ENCODE results near the gene PTPN22. TPM values are rescaled to one million over a fixed set of nuclear protein-coding genes. Genes with fewer than 3 reads are reported as not detected.

PTPN22 gene
- total and polyA plus RNA-seq, 9 of the 15 experiments (the other 6 are each of a cell fraction or from before 2014, with no cell fraction given), result 0.45 to 4.6 (median 1.1) TPM

- TF ChIP-seq THRB (CRISPR knock-in tag; conservative IDR thresholded peaks at IDR 0.05) (no peak), E2F1 (CRISPR knock-in tag; IDR thresholded peaks at IDR 0.05) (no peak), DMBX1 (CRISPR knock-in tag; IDR thresholded peaks at IDR 0.05; ENCODE audit: borderline replicate concordance) (no peak), MNT (conservative IDR thresholded peaks at IDR 0.05) (peak in 1 of 2 experiments; percentile 32; a peak in 2 of 4 replicates), FOXA3 (CRISPR knock-in tag; conservative IDR thresholded peaks at IDR 0.05 in 1 of 2, IDR thresholded peaks at IDR 0.05 in 1 of 2) (peak; percentile 73 to 74; a peak in 3 of 4 replicates), TFAP4 (CRISPR knock-in tag; IDR thresholded peaks at IDR 0.05; ENCODE audit: borderline replicate concordance) (no peak), ZNF3 (CRISPR knock-in tag; IDR thresholded peaks at IDR 0.05) (no peak), ZNF140 (CRISPR knock-in tag; IDR thresholded peaks at IDR 0.05) (no peak), CEBPG (CRISPR knock-in tag; IDR thresholded peaks at IDR 0.05) (no peak), CEBPG (tag; conservative IDR thresholded peaks at IDR 0.05 in 1 of 2, IDR thresholded peaks at IDR 0.05 in 1 of 2) (0 out of 4 replicates have a peak, but pooled peaks of 1 of the 2 experiments have one; percentile 21), RNF219 (CRISPR knock-in tag; IDR thresholded peaks at IDR 0.05) (no peak), GTF2E2 (tag; IDR thresholded peaks at IDR 0.05) (no peak), ZNF263 (CRISPR knock-in tag; IDR thresholded peaks at IDR 0.05; ENCODE audit: borderline replicate concordance) (no peak), CXXC5 (CRISPR knock-in tag; IDR thresholded peaks at IDR 0.05) (no peak), ZNF143 (CRISPR knock-in tag; IDR thresholded peaks at IDR 0.05) (no peak), TCF15 (CRISPR knock-in tag; IDR thresholded peaks at IDR 0.05) (no peak), ETS2 (tag; IDR thresholded peaks at IDR 0.05; ENCODE audit: borderline replicate concordance, poor library complexity, severe bottlenecking) (no peak)
Observed at GRCh38 chr1:113809670-113810602, 61.6 kb downstream of the PTPN22 start (continued).

Measured in K562 (cell line).